PC-9 (cell line): Measurements from ENCODE around the gene SEC14L1. TPM values are rescaled to one million over a fixed set of nuclear protein-coding genes. Genes with fewer than 3 reads are reported as not detected.

Source experiments
- BruUV-seq: library from RNA; stranded (reverse); fragments of 400-500 nt; replicated peaks from 2 replicates; lab custom pipeline; 2021; lab: Mats Ljungman, UMichigan
- CTCF ChIA-PET: fragments of 300-600 bp; sonication (Branson Sonifier 250); formaldehyde crosslinking; loops from one replicate; lab custom pipeline; 2022; ENCODE audit warnings: antibody characterized with exemption; lab: Charles Lee
- POLR2A ChIA-PET: fragments of 300-600 bp; sonication (Branson Sonifier 250); formaldehyde crosslinking; loops from one replicate; lab custom pipeline; 2022; ENCODE audit warnings: antibody characterized with exemption; ENCODE audit not compliant: unreplicated experiment; lab: Charles Lee
- DNase-seq, 2 experiments: peaks; one replicate each; pipeline versions ENCODE4 v3.0.0 to v3.0.0-alpha.2; 2015 to 2022; ENCODE audit warnings: mixed read lengths in 1 of 2
- H2AFZ ChIP-seq: fragments of 200-600 bp; sonication (generic); 2 replicates; pipeline ENCODE4 v1.8.1; 2017; ENCODE audit warnings: antibody characterized with exemption
- H3F3A ChIP-seq: fragments of 200-600 bp; sonication (generic); 2 replicates; pipeline ENCODE4 v1.8.1; 2017; ENCODE audit warnings: antibody characterized with exemption, mild to moderate bottlenecking, low read depth; ENCODE audit not compliant: insufficient read depth
- H3K27ac ChIP-seq: fragments of 200-600 bp; sonication (generic); 2 replicates; pipeline ENCODE4 v1.6.1; 2016; ENCODE audit warnings: mixed run types
- H3K27me3 ChIP-seq: fragments of 200-600 bp; sonication (generic); 2 replicates; pipeline ENCODE4 v1.6.1; 2016; ENCODE audit warnings: low read depth, mixed run types; ENCODE audit not compliant: insufficient read depth
- H3K36me3 ChIP-seq: fragments of 200-600 bp; sonication (generic); 2 replicates; pipeline ENCODE4 v1.6.1; 2016; ENCODE audit warnings: low read depth, mixed run types
- H3K4me1 ChIP-seq: fragments of 200-600 bp; sonication (generic); replicated peaks from 2 replicates; pipeline ENCODE4 v1.6.1; 2016; ENCODE audit warnings: mixed run types; ENCODE audit not compliant: insufficient read depth
- H3K4me2 ChIP-seq: fragments of 200-600 bp; sonication (generic); 2 replicates; pipeline ENCODE4 v1.6.1; 2017; ENCODE audit warnings: mixed run types
- H3K4me3 ChIP-seq: fragments of 200-600 bp; sonication (generic); 2 replicates; pipeline ENCODE4 v1.6.1; 2016; ENCODE audit warnings: mixed run types
- H3K79me2 ChIP-seq: fragments of 200-600 bp; sonication (generic); 2 replicates; pipeline ENCODE4 v1.6.1; 2017; ENCODE audit warnings: low read depth, mixed run types
- H3K9me2 ChIP-seq: fragments of 200-600 bp; sonication (generic); 2 replicates; pipeline ENCODE4 v1.8.1; 2017; ENCODE audit warnings: mild to moderate bottlenecking; ENCODE audit not compliant: insufficient read depth
- H3K9me3 ChIP-seq: fragments of 200-600 bp; sonication (generic); 2 replicates; pipeline ENCODE4 v1.8.1; 2016; ENCODE audit warnings: low read depth; ENCODE audit not compliant: insufficient read depth
- H4K20me1 ChIP-seq: fragments of 200-600 bp; sonication (generic); 2 replicates; pipeline ENCODE4 v1.8.1; 2017; ENCODE audit not compliant: insufficient read depth
- CTCF ChIP-seq: fragments of 200-600 bp; sonication (generic); conservative IDR thresholded peaks from 2 replicates; pipeline ENCODE4 v1.6.1; 2017; ENCODE audit warnings: mixed run types, antibody characterized with exemption, mild to moderate bottlenecking, moderate library complexity
- EZH2 ChIP-seq: fragments of 200-600 bp; sonication (generic); IDR thresholded peaks from 2 replicates; pipeline ENCODE4 v1.8.0; 2017; ENCODE audit warnings: antibody characterized with exemption, low read depth
- intact Hi-C: fragments of 100-400 bp; cut with micrococcal nuclease; formaldehyde crosslinking; loops from one replicate; pipeline ENCODE4 v1.10.0; 2022; ENCODE audit not compliant: unreplicated experiment
- total RNA-seq: library from RNA; stranded (reverse); gene quantifications from 2 replicates; pipeline ENCODE4 v1.2.3, GENCODE V29; 2021

SEC14L1 gene
- total RNA-seq, 1 experiment from 2014 or later, result 83.1 TPM

GRCh38 chr17:77140166-77140877 lies 447 bp upstream of the SEC14L1 start:
- Histone ChIP-seq H3K27ac (peak overlapping the region; percentile 72), H3K9me3 (no peaks in the 10 kb centered on the region), H3K36me3 (0 out of 2 replicates have a peak, but pooled peaks cover 8% of the 10 kb centered on the region), H3K4me1 (peaks cover 38% of the 10 kb centered on the region), H3K4me2 (peak overlapping the region; percentile 87), H3K4me3 (peak overlapping the region; percentile 61), H3K9me2 (no peaks in the 10 kb centered on the region), H3F3A (peaks cover 31% of the 10 kb centered on the region; the same call in 1 of the 2 replicates), H3K27me3 (no peaks in the 10 kb centered on the region), H3K79me2 (peaks cover 26% of the 10 kb centered on the region), H4K20me1 (no peaks in the 10 kb centered on the region), H2AFZ (peak overlapping the region; percentile 72)
- ChIA-PET POLR2A (interaction anchor here (0.5 to 1.5 kb wide), 16 partner anchors 9 to 1013 kb away, joined by 3 to 14 read pairs (median 4); no protein-coding TSS in a partner anchor), CTCF (interaction anchor here (0.5 to 0.7 kb wide), 2 partner anchors 15 to 56 kb away, joined by 4 to 13 read pairs; no protein-coding TSS in a partner anchor)
- TSS peak; percentile 94 for BruUV-seq
- DNase-seq, result peak; percentile 81 to 98
- TF ChIP-seq CTCF (no peak), EZH2 (no peak)
- intact Hi-C loops, result loop anchor here (1.0 kb wide), 2 partner anchors 15 to 40 kb away; no protein-coding TSS in a partner anchor

DNA sequence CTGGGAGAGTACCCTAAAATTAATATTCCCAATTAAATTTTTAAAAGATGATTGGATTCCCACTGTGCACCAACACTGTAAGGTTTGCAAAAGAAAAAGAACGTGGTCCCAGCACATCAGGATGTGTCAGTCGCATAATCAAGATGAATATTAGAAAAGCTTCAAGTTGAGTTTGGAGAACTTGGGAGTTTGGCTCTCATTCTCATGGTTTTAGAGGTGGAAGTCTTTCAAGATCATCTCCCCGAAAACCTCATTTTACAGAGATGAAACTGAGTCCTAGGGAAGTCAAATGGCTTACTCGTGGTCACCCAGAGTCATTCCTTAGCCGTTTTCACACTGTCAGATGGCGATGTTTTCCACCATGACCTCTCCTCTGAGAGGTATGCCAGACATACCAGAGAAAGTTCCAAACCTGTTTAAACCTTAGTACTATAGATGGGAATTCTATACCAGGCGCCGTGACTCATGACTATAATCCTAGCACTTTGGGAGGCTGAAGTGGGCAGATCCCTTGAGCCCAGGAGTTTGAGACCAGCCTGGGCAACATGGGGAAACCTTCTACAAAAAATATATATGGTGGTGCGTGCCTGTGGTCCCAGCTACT lies 1.2 kb downstream of the SEC14L1 start:
- H3K4me2 ChIP-seq, result peak overlapping the region; percentile 97
- no peaks in the 10 kb centered on the region for H3K9me3 ChIP-seq
- no peak for TF ChIP-seq EZH2
- TF ChIP-seq CTCF, result no peak
- no peaks in the 10 kb centered on the region for H3K27me3 ChIP-seq
- H2AFZ ChIP-seq, result 0 out of 2 replicates have a peak overlapping the region, but pooled peaks have one; percentile 67
- H3K9me2 ChIP-seq, result no peaks in the 10 kb centered on the region
- peak overlapping the region; percentile 78 for H3K4me3 ChIP-seq
- peaks cover 31% of the 10 kb centered on the region; the same call in 1 of the 2 replicates for H3F3A ChIP-seq
- H3K4me1 ChIP-seq, result peaks cover 51% of the 10 kb centered on the region
- peak overlapping the region; percentile 65 for H3K27ac ChIP-seq
- intact Hi-C loops, result no loop called here
- no peaks in the 10 kb centered on the region for H4K20me1 ChIP-seq
- DNase-seq, result peak; percentile 27 to 72
- BruUV-seq, result TSS peak; percentile 47
- H3K36me3 ChIP-seq, result peaks cover 16% of the 10 kb centered on the region; the same call in 1 of the 2 replicates
- peaks cover 31% of the 10 kb centered on the region for H3K79me2 ChIP-seq
- POLR2A ChIA-PET, result interaction anchor here (0.5 to 0.7 kb wide), 2 partner anchors 15 to 178 kb away, joined by 3 to 14 read pairs; no protein-coding TSS in a partner anchor
- CTCF ChIA-PET, result interaction anchor here (0.7 kb wide), 2 partner anchors 20 to 312 kb away, joined by 3 to 22 read pairs; no protein-coding TSS in a partner anchor

DNA sequence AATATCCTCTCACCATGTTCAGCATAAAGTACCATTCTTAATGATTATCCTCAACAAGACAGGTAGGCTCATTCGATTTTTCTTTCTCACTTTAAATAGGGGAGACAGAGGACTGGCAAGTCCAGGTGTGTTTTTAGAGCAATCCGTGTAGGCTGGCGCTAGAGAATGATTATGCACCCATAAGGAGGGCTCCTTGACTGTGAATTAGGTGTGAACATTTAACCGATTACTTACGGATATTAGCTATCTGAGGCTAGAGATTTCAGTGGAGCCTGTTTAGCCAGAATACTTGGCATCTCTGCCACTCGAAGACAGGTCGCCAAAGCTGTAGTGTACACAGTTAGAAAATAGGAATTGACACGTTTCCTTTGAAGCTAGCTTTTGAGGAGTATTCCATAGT lies 1.9 kb downstream of the SEC14L1 start:
- H3K9me2 ChIP-seq, result no peaks in the 10 kb centered on the region
- peaks cover 33% of the 10 kb centered on the region for H3K79me2 ChIP-seq
- no peaks in the 10 kb centered on the region for H4K20me1 ChIP-seq
- H3K36me3 ChIP-seq, result peaks cover 16% of the 10 kb centered on the region; the same call in 1 of the 2 replicates
- no peak overlapping the region for H2AFZ ChIP-seq
- H3K9me3 ChIP-seq, result no peaks in the 10 kb centered on the region
- DNase-seq, result no peak
- no peaks in the 10 kb centered on the region for H3K27me3 ChIP-seq
- TF ChIP-seq CTCF, result no peak
- TF ChIP-seq EZH2, result no peak
- BruUV-seq, result no TSS peak
- intact Hi-C loops, result no loop called here
- ChIA-PET POLR2A (no interaction called here), CTCF (interaction anchor here (0.6 kb wide), 1 partner anchor 63 kb away, joined by 8 read pairs; no protein-coding TSS in a partner anchor)
- H3K27ac ChIP-seq, result peak overlapping the region; percentile 65; the same call in 1 of the 2 replicates
- H3K4me2 ChIP-seq, result peak overlapping the region; percentile 97
- peaks cover 50% of the 10 kb centered on the region for H3K4me1 ChIP-seq
- H3F3A ChIP-seq, result peaks cover 26% of the 10 kb centered on the region; the same call in 1 of the 2 replicates
- H3K4me3 ChIP-seq, result peak overlapping the region; percentile 78; the same call in 1 of the 2 replicates
